Osteoblast (primary cell): ENCODE measurements around the gene ADCY5. TPM values are rescaled to one million over a fixed set of nuclear protein-coding genes. Genes with fewer than 3 reads are reported as not detected.

Experiments used
- DNase-seq: peaks from one replicate; pipeline ENCODE4 v3.0.0; 2011; ENCODE audit warnings: low spot score, mixed read lengths; ENCODE audit not compliant: insufficient read length; ENCODE audit errors: missing footprints
- H2AFZ ChIP-seq: 2 replicates; pipeline ENCODE4 v1.6.0; 2011; ENCODE audit warnings: mild to moderate bottlenecking, low read length
- H3K27ac ChIP-seq: 2 replicates; pipeline ENCODE4 v1.5.1; 2011; ENCODE audit warnings: mild to moderate bottlenecking, low read depth, low read length, moderate library complexity
- H3K27me3 ChIP-seq: 2 replicates; pipeline ENCODE4 v1.6.0; 2012; ENCODE audit warnings: mild to moderate bottlenecking, control low read depth, inconsistent platforms, low read length, moderate library complexity; ENCODE audit not compliant: insufficient read depth
- H3K36me3 ChIP-seq: 2 replicates; pipeline ENCODE4 v1.5.1; 2011; ENCODE audit warnings: mild to moderate bottlenecking, low read length, control low read depth, moderate library complexity; ENCODE audit not compliant: insufficient read depth
- H3K4me1 ChIP-seq: 2 replicates; pipeline ENCODE4 v1.5.1; 2011; ENCODE audit warnings: mild to moderate bottlenecking, low read length, control low read depth, moderate library complexity; ENCODE audit not compliant: insufficient read depth
- H3K4me2 ChIP-seq: 2 replicates; pipeline ENCODE4 v1.6.0; 2011; ENCODE audit warnings: mild to moderate bottlenecking, low read length; ENCODE audit not compliant: insufficient read depth
- H3K4me3 ChIP-seq: fragments of 200-600 bp; sonication (generic); 3 replicates; pipeline ENCODE4 v1.5.1; 2012; ENCODE audit warnings: mild to moderate bottlenecking, low read length, inconsistent platforms; ENCODE audit not compliant: insufficient read depth
- H3K79me2 ChIP-seq: 2 replicates; pipeline ENCODE4 v1.6.0; 2012; ENCODE audit warnings: mild to moderate bottlenecking, low read length, control low read depth, inconsistent platforms; ENCODE audit not compliant: insufficient read depth
- H3K9me3 ChIP-seq: 2 replicates; pipeline ENCODE4 v1.5.1; 2011; ENCODE audit warnings: low read depth, low read length, control low read depth
- H4K20me1 ChIP-seq: 2 replicates; pipeline ENCODE4 v1.6.0; 2012; ENCODE audit warnings: mild to moderate bottlenecking, low read length, control low read depth; ENCODE audit not compliant: insufficient read depth
- total RNA-seq: library from RNA; depleted of rRNA; stranded (reverse); fragments of >200 nt; gene quantifications from 2 replicates; pipeline ENCODE4 v1.2.3, GENCODE V29; 2012
- TF ChIP-seq, protein P1 (sequence below): IDR thresholded peaks from 2 replicates; pipeline ENCODE4 v1.5.1; 2011; ENCODE audit warnings: mild to moderate bottlenecking, low read depth, low read length, moderate library complexity; ENCODE audit errors: extremely low read depth

ADCY5 gene
- total RNA-seq, 1 donor: 0.72 TPM

DNA sequence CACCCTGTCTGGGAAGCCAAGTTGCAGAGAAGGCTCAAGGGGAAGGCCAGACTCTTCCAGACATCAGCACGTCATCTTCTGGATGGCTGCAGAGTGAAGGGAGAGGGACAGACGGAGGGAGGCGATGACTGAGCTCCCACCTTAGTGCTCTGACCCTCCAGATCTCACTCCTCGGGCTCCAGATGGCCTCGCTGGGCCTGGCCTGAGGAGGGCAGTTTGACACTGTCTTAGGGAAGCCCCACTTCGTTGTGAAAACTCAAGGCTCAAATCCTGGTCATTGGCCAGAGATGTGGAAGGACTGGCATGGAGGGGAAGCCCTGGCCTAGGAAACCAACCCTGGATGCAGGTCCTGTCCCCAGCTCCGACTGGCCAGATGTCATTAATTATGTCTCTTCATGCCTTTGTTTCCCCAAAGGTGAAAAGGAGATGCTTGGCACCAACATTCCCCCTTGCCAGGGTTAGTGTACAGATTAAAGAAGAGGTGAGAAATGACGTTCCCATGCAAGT is 70.4 kb downstream of the ADCY5 start:
- no peaks in the 10 kb centered on the region for H4K20me1 ChIP-seq
- H3K79me2 ChIP-seq: no peaks in the 10 kb centered on the region
- H3K27ac ChIP-seq: no peak overlapping the region
- TF ChIP-seq, protein P1, sequence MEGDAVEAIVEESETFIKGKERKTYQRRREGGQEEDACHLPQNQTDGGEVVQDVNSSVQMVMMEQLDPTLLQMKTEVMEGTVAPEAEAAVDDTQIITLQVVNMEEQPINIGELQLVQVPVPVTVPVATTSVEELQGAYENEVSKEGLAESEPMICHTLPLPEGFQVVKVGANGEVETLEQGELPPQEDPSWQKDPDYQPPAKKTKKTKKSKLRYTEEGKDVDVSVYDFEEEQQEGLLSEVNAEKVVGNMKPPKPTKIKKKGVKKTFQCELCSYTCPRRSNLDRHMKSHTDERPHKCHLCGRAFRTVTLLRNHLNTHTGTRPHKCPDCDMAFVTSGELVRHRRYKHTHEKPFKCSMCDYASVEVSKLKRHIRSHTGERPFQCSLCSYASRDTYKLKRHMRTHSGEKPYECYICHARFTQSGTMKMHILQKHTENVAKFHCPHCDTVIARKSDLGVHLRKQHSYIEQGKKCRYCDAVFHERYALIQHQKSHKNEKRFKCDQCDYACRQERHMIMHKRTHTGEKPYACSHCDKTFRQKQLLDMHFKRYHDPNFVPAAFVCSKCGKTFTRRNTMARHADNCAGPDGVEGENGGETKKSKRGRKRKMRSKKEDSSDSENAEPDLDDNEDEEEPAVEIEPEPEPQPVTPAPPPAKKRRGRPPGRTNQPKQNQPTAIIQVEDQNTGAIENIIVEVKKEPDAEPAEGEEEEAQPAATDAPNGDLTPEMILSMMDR: no peak
- no peak overlapping the region for H3K4me3 ChIP-seq
- DNase-seq: no peak
- peaks cover 41% of the 10 kb centered on the region for H3K27me3 ChIP-seq
- no peaks in the 10 kb centered on the region for H3K9me3 ChIP-seq
- H3K4me1 ChIP-seq: no peaks in the 10 kb centered on the region
- no peaks in the 10 kb centered on the region for H3K36me3 ChIP-seq
- no peak overlapping the region for H3K4me2 ChIP-seq
- H2AFZ ChIP-seq: no peak overlapping the region

GRCh38 chr3:123377243-123377740 is 71.6 kb downstream of the ADCY5 start:
- no peaks in the 10 kb centered on the region for H3K36me3 ChIP-seq
- H2AFZ ChIP-seq: no peak overlapping the region
- H3K4me3 ChIP-seq: no peak overlapping the region
- TF ChIP-seq, protein P1: no peak
- H3K79me2 ChIP-seq: no peaks in the 10 kb centered on the region
- no peaks in the 10 kb centered on the region for H3K4me1 ChIP-seq
- no peaks in the 10 kb centered on the region for H4K20me1 ChIP-seq
- no peak overlapping the region for H3K27ac ChIP-seq
- no peak for DNase-seq
- H3K27me3 ChIP-seq: peaks cover 53% of the 10 kb centered on the region
- no peaks in the 10 kb centered on the region for H3K9me3 ChIP-seq
- H3K4me2 ChIP-seq: no peak overlapping the region

- TF ChIP-seq, protein P1: no peak
- Histone ChIP-seq H3K79me2 (no peaks in the 10 kb centered on the region), H3K27ac (no peak overlapping the region), H3K4me3 (no peak overlapping the region), H3K4me1 (no peaks in the 10 kb centered on the region), H4K20me1 (no peaks in the 10 kb centered on the region), H3K9me3 (no peaks in the 10 kb centered on the region), H3K27me3 (peaks cover 57% of the 10 kb centered on the region), H2AFZ (no peak overlapping the region), H3K36me3 (no peaks in the 10 kb centered on the region), H3K4me2 (no peak overlapping the region)
- no peak for DNase-seq
These were observed 72.2 kb downstream of the ADCY5 start for GRCh38 chr3:123376451-123377242.
